ENCODE measurements around the gene BABAM2.
"Not testable (repeated sequence)": the region's sequence is repeated elsewhere in the genome, so short reads cannot be mapped to it uniquely, and the experiment has no call there.

BABAM2 gene

GRCh38 chr2:28219758-28220368 lies 329.3 kb downstream of the BABAM2 start:
- ATAC-seq: no peak

- no peak for ATAC-seq
Observed at GRCh38 chr2:28224648-28225472, 334.3 kb downstream of the BABAM2 start.

- no peak for ATAC-seq
Observed at GRCh38 chr2:28225473-28226080, 335.0 kb downstream of the BABAM2 start.

GRCh38 chr2:28226558-28226957 lies 336.0 kb downstream of the BABAM2 start:
- ATAC-seq: no peak

- ATAC-seq: no peak
Observed at GRCh38 chr2:28227498-28227897, 337.0 kb downstream of the BABAM2 start.

- ATAC-seq: no peak
Observed at GRCh38 chr2:28228434-28228995, 338.0 kb downstream of the BABAM2 start.

GRCh38 chr2:28231110-28231631 lies 340.6 kb downstream of the BABAM2 start:
- ATAC-seq: no peak

- ATAC-seq: no peak
Observed at GRCh38 chr2:28232295-28232694, 341.8 kb downstream of the BABAM2 start.

GRCh38 chr2:28233164-28233676 lies 342.7 kb downstream of the BABAM2 start:
- ATAC-seq: no peak

GRCh38 chr2:28234807-28235206 lies 344.3 kb downstream of the BABAM2 start:
- no peak for ATAC-seq

- ATAC-seq: no peak
Observed at GRCh38 chr2:28239207-28239606, 348.7 kb downstream of the BABAM2 start.

GRCh38 chr2:28240937-28241336 lies 350.4 kb downstream of the BABAM2 start:
- no peak for ATAC-seq

GRCh38 chr2:28247290-28247689 lies 356.8 kb downstream of the BABAM2 start:
- ATAC-seq: no peak

GRCh38 chr2:28247734-28248133 lies 357.2 kb downstream of the BABAM2 start:
- ATAC-seq: no peak

GRCh38 chr2:28248511-28248910 lies 358.0 kb downstream of the BABAM2 start:
- no peak for ATAC-seq

GRCh38 chr2:28250006-28250405 lies 359.5 kb downstream of the BABAM2 start:
- ATAC-seq: no peak

- ATAC-seq: peak; percentile 56 to 59
Observed at GRCh38 chr2:28251337-28251736, 360.8 kb downstream of the BABAM2 start.

GRCh38 chr2:28252311-28252710 lies 361.8 kb downstream of the BABAM2 start:
- peak; percentile 61 to 75 for ATAC-seq

- ATAC-seq: no peak
Observed at GRCh38 chr2:28253543-28253942, 363.0 kb downstream of the BABAM2 start.

GRCh38 chr2:28255231-28255630 lies 364.7 kb downstream of the BABAM2 start:
- not testable (repeated sequence) for ATAC-seq

- no peak for ATAC-seq
Observed at GRCh38 chr2:28257182-28257581, 366.7 kb downstream of the BABAM2 start.

GRCh38 chr2:28259226-28259625 lies 368.7 kb downstream of the BABAM2 start:
- ATAC-seq: not testable (repeated sequence)

- ATAC-seq: no peak
Observed at GRCh38 chr2:28263690-28264089, 373.2 kb downstream of the BABAM2 start.

All from activated CD4-positive, CD25-positive, alpha-beta regulatory T cell treated with anti-CD3 and anti-CD28 coated beads, Interleukin-2, amount 50 U/mL, for 24 hours (primary cell).